ENCODE results near the gene LTF. TPM values are rescaled to one million over a fixed set of nuclear protein-coding genes. Genes with fewer than 3 reads are reported as not detected.
"Not testable (repeated sequence)": the region's sequence is repeated elsewhere in the genome, so short reads cannot be mapped to it uniquely, and the experiment has no call there.

The LTF gene
- total RNA-seq, 1 donor from 2014 or later = 14.3 TPM

DNA sequence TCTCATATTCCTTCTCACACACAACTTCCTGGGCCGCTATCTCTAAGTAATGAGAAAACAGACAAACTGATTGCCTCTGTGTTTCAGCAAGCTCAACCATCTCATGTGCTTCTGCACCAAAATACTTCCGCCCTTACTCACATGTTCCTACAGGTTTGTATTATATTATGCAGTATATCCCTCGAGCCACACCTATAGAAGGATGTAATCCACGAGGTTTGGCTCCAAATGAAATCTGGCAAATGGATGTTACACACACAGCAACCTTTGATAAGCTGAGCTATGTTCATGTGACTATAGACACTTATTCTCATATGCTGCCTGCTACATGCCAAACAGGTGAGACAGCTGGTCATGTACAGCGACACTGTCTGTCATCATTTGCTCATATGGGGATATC lies 35.0 kb downstream of the LTF start:
- Histone ChIP-seq H3K9me3 (no peaks in the 10 kb centered on the region), H3K4me3 (no peak overlapping the region), H3K36me3 (no peaks in the 10 kb centered on the region), H3K27me3 (no peaks in the 10 kb centered on the region), H3K27ac (no peak overlapping the region), H3K4me1 (peaks cover 8% of the 10 kb centered on the region)
- intact Hi-C loops (cut with DNase I) = no loop called here
- DNase-seq = no peak
- TF ChIP-seq CTCF (IDR thresholded peaks at IDR 0.05) = no peak
- ATAC-seq = no peak

- Histone ChIP-seq H3K9me3 (no peaks in the 10 kb centered on the region), H3K27me3 (no peaks in the 10 kb centered on the region), H3K4me3 (no peak overlapping the region), H3K27ac (no peak overlapping the region), H3K36me3 (no peaks in the 10 kb centered on the region), H3K4me1 (peaks cover 8% of the 10 kb centered on the region)
- TF ChIP-seq CTCF (IDR thresholded peaks at IDR 0.05) = no peak
- intact Hi-C loops (cut with DNase I) = no loop called here
- DNase-seq (no peak), ATAC-seq (no peak)
These were observed 35.5 kb downstream of the LTF start for GRCh38 chr3:46429250-46429649.

- intact Hi-C loops (cut with DNase I) = no loop called here
- ATAC-seq = peak; percentile 68
- no peak for DNase-seq
These were observed 36.5 kb downstream of the LTF start for GRCh38 chr3:46427916-46428833.

DNA sequence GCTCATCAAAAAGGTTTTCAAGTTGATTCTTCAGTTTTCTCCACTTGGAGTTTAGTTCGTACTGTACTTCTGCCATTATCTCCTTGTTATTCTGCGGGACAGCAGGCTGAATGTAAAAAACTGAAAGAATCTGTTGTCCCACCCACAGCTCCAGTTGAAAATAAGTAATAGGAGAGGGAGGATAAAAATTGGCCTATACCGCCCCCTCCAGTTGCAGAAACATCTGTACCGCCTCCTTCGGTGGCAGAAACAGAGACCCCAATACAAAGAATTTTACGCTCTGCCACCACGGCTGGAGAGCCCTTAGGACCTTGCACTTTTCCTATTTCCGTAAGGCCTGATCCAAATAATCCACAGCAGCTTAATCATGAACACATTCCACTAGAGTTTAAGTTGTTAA lies 37.3 kb downstream of the LTF start:
- DNase-seq; H3K27me3 ChIP-seq; H3K4me3 ChIP-seq; H3K9me3 ChIP-seq; H3K36me3 ChIP-seq; intact Hi-C loops (cut with DNase I); H3K4me1 ChIP-seq; H3K27ac ChIP-seq; ATAC-seq: not testable (repeated sequence)
- TF ChIP-seq CTCF (IDR thresholded peaks at IDR 0.05) = peak; percentile 49

More at GRCh38 chr3:46427916-46428833, 36.5 kb downstream of the LTF start:
- H3K9me3 ChIP-seq = no peaks in the 10 kb centered on the region
- H3K4me3 ChIP-seq = no peak overlapping the region
- no peak overlapping the region for H3K27ac ChIP-seq
- peaks cover 8% of the 10 kb centered on the region for H3K4me1 ChIP-seq
- no peak for TF ChIP-seq CTCF (IDR thresholded peaks at IDR 0.05)
- H3K36me3 ChIP-seq = no peaks in the 10 kb centered on the region
- H3K27me3 ChIP-seq = no peaks in the 10 kb centered on the region

DNA sequence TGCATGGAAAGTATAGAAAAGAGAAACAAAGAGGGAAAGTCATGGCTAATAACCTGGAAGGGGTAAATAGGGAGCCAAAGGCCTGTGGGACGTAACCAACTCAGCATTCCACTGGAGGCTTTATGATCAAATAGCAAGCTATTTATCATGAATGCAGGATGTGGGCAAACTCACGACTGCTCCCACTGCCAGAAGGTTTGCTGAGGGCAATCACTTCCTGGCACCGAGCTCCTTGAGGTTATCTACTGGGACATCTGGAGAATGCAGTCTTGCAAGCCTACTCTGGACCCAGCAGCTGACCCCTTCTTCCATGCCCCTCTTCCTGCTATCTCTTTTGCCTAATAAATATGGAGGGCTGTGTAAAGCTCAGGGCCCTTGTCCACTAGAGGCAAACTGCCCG lies 38.2 kb downstream of the LTF start:
- not testable (repeated sequence) for H3K4me3 ChIP-seq

DNA sequence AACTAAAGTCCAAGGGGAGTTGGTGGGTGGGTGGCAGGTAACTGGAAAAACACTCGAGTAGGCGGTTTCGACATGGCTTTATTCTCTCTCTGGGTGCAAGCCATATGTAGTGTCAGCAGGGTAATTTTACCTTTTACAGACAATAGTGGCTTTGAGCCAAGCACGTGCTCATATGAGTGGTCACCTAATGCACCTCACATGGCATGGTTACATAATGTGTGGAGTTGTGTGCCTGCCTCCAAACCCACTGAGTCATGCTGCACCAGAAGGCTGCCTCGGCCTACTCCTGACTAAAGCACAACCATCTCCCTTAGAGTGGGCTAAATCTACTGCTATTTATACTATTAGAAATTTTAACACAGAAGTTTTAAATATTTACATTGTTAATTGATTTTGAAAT lies 41.1 kb downstream of the LTF start:
- no peaks in the 10 kb centered on the region for H3K27me3 ChIP-seq
- ATAC-seq (peak; percentile 38), DNase-seq (no peak)
- no peaks in the 10 kb centered on the region for H3K36me3 ChIP-seq
- H3K4me3 ChIP-seq = no peak overlapping the region
- H3K27ac ChIP-seq = no peak overlapping the region
- intact Hi-C loops (cut with DNase I) = no loop called here
- TF ChIP-seq CTCF (IDR thresholded peaks at IDR 0.05) = no peak
- H3K4me1 ChIP-seq = peaks cover 8% of the 10 kb centered on the region
- no peaks in the 10 kb centered on the region for H3K9me3 ChIP-seq

More for the DNA sequence above, 38.2 kb downstream of the LTF start:
- DNase-seq; H3K27ac ChIP-seq; H3K27me3 ChIP-seq; ATAC-seq; H3K36me3 ChIP-seq; intact Hi-C loops (cut with DNase I); H3K4me1 ChIP-seq; H3K9me3 ChIP-seq: not testable (repeated sequence)
